Measurements from ENCODE around the gene RPS13. TPM values are rescaled to one million over a fixed set of nuclear protein-coding genes. Genes with fewer than 3 reads are reported as not detected.

The RPS13 gene
- total and polyA plus RNA-seq, 9 of the 15 experiments (the other 6 are each of a cell fraction or from before 2014, with no cell fraction given) = 1,267 to 3,714 (median 1,762) TPM

DNA sequence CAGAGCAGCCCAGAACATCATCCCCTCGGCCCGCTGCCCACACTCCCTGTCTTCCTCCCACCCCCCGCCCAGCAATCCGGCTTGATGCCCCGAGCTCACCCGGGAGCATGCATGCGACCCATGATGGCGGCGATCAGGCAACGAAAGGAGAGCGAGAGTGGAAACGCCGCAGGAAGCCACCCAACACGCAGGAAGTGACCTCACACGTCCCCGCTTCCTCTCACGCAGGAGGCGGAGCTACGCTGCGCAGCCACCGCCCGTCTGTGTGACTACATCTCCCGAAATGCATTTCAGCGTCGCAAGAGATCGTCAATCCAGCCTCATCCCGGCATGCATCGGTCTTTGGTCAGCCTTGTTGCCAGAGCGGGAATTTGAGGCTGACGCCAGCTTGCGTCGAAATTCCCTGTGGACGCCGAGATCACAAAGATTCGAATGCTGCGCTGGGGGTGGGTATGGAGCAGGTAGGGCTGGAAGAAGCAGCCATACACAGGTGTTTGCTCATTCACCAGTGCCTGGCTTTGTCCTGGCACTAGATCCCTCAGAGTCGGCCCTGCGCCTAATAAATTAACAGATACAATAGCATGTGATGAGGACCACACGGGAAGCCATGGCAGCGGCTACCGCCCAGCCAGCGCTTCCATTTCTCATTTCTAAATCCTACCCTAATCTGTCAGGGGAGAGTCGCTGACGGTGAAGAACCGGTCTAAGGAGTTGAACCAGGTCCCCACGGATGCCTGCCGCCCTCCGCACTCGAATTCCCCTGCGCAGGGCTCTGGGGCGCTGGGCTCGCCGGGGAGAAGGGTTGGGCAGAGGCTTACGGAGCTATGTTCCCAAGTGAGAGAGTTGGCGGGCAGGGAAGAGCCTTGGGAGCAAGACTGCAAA is at the start of gene RPS13 (continued):
- TF ChIP-seq CXXC5 (CRISPR knock-in tag; IDR thresholded peaks at IDR 0.05) (peak; percentile 94), PRPF4 (IDR thresholded peaks at IDR 0.05; ENCODE audit: insufficient read depth, low read depth, low read length, poor library complexity, severe bottlenecking) (peak; percentile 88), CBX3 (IDR thresholded peaks at IDR 0.05; ENCODE audit: borderline replicate concordance in 1 of 2, low read length in 2 of 2) (peak in 1 of 2 experiments; percentile 95; a peak in 2 of 3 replicates), FOXA3 (CRISPR knock-in tag; conservative IDR thresholded peaks at IDR 0.05 in 1 of 2, IDR thresholded peaks at IDR 0.05 in 1 of 2) (0 out of 4 replicates have a peak, but pooled peaks of 1 of the 2 experiments have one; percentile 29), YY1 (IDR thresholded peaks at IDR 0.05; ENCODE audit: borderline replicate concordance in 1 of 3, control insufficient read depth in 1 of 3, extremely low read depth in 1 of 3, insufficient read depth in 3 of 3, insufficient read length in 1 of 3, insufficient replicate concordance in 2 of 3, low read depth in 1 of 3, low read length in 2 of 3) (peak; percentile 68 to 94 (median 91)), ILF3 (IDR thresholded peaks at IDR 0.05; ENCODE audit: borderline replicate concordance) (0 out of 2 replicates have a peak, but pooled peaks have one; percentile 60)
- TF ChIP-seq, protein P1, sequence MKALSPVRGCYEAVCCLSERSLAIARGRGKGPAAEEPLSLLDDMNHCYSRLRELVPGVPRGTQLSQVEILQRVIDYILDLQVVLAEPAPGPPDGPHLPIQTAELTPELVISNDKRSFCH (CRISPR knock-in tag; IDR thresholded peaks at IDR 0.05) = no peak
- TF ChIP-seq, protein P1 (tag; IDR thresholded peaks at IDR 0.05) = peak; percentile 89; the same call in 1 of the 2 replicates
- TF ChIP-seq, protein P2, sequence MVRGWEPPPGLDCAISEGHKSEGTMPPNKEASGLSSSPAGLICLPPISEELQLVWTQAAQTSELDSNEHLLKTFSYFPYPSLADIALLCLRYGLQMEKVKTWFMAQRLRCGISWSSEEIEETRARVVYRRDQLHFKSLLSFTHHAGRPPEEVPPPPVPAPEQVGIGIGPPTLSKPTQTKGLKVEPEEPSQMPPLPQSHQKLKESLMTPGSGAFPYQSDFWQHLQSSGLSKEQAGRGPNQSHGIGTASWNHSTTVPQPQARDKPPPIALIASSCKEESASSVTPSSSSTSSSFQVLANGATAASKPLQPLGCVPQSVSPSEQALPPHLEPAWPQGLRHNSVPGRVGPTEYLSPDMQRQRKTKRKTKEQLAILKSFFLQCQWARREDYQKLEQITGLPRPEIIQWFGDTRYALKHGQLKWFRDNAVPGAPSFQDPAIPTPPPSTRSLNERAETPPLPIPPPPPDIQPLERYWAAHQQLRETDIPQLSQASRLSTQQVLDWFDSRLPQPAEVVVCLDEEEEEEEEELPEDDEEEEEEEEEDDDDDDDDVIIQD (CRISPR knock-in tag; IDR thresholded peaks at IDR 0.05) = no peak
- TF ChIP-seq, protein P3, sequence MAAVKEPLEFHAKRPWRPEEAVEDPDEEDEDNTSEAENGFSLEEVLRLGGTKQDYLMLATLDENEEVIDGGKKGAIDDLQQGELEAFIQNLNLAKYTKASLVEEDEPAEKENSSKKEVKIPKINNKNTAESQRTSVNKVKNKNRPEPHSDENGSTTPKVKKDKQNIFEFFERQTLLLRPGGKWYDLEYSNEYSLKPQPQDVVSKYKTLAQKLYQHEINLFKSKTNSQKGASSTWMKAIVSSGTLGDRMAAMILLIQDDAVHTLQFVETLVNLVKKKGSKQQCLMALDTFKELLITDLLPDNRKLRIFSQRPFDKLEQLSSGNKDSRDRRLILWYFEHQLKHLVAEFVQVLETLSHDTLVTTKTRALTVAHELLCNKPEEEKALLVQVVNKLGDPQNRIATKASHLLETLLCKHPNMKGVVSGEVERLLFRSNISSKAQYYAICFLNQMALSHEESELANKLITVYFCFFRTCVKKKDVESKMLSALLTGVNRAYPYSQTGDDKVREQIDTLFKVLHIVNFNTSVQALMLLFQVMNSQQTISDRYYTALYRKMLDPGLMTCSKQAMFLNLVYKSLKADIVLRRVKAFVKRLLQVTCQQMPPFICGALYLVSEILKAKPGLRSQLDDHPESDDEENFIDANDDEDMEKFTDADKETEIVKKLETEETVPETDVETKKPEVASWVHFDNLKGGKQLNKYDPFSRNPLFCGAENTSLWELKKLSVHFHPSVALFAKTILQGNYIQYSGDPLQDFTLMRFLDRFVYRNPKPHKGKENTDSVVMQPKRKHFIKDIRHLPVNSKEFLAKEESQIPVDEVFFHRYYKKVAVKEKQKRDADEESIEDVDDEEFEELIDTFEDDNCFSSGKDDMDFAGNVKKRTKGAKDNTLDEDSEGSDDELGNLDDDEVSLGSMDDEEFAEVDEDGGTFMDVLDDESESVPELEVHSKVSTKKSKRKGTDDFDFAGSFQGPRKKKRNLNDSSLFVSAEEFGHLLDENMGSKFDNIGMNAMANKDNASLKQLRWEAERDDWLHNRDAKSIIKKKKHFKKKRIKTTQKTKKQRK (IDR thresholded peaks at IDR 0.05; ENCODE audit: borderline replicate concordance, low read depth, low read length) = no peak
- TF ChIP-seq, protein P4, sequence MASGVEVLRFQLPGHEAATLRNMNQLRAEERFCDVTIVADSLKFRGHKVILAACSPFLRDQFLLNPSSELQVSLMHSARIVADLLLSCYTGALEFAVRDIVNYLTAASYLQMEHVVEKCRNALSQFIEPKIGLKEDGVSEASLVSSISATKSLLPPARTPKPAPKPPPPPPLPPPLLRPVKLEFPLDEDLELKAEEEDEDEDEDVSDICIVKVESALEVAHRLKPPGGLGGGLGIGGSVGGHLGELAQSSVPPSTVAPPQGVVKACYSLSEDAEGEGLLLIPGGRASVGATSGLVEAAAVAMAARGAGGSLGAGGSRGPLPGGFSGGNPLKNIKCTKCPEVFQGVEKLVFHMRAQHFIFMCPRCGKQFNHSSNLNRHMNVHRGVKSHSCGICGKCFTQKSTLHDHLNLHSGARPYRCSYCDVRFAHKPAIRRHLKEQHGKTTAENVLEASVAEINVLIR (CRISPR knock-in tag; IDR thresholded peaks at IDR 0.05) = peak; percentile 87
- TF ChIP-seq, protein P5, sequence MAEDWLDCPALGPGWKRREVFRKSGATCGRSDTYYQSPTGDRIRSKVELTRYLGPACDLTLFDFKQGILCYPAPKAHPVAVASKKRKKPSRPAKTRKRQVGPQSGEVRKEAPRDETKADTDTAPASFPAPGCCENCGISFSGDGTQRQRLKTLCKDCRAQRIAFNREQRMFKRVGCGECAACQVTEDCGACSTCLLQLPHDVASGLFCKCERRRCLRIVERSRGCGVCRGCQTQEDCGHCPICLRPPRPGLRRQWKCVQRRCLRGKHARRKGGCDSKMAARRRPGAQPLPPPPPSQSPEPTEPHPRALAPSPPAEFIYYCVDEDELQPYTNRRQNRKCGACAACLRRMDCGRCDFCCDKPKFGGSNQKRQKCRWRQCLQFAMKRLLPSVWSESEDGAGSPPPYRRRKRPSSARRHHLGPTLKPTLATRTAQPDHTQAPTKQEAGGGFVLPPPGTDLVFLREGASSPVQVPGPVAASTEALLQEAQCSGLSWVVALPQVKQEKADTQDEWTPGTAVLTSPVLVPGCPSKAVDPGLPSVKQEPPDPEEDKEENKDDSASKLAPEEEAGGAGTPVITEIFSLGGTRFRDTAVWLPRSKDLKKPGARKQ (CRISPR knock-in tag; IDR thresholded peaks at IDR 0.05) = no peak
- TF ChIP-seq, protein P6, sequence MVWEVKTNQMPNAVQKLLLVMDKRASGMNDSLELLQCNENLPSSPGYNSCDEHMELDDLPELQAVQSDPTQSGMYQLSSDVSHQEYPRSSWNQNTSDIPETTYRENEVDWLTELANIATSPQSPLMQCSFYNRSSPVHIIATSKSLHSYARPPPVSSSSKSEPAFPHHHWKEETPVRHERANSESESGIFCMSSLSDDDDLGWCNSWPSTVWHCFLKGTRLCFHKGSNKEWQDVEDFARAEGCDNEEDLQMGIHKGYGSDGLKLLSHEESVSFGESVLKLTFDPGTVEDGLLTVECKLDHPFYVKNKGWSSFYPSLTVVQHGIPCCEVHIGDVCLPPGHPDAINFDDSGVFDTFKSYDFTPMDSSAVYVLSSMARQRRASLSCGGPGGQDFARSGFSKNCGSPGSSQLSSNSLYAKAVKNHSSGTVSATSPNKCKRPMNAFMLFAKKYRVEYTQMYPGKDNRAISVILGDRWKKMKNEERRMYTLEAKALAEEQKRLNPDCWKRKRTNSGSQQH (CRISPR knock-in tag; IDR thresholded peaks at IDR 0.05) = 0 out of 2 replicates have a peak, but pooled peaks have one; percentile 3
